Fibroblast of the conjunctiva (primary cell): ENCODE data around the gene ALPK3.

ENCODE experiments used
- DNase-seq: peaks from one replicate; pipeline ENCODE4 v3.0.0-alpha.2; 2010; ENCODE audit warnings: low read depth

The ALPK3 gene

DNA sequence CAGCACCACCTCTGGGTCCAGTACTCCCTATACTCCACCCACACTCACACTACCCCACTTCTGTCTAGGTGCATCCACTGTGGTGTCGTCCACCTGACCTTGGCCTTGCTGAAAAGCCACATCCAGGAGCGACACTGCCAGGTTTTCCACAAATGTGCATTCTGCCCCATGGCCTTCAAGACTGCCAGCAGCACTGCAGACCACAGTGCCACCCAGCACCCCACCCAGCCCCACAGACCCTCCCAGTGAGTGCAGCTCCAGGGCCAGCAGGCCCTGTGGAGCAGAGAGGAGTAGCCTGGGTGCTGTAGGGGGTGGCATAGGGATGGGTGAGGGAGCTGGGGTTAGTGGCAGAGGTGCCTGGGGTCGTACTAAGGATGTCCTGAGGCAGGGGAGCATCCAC is 19.4 kb upstream of the ALPK3 start:
- DNase-seq: no peak

DNA sequence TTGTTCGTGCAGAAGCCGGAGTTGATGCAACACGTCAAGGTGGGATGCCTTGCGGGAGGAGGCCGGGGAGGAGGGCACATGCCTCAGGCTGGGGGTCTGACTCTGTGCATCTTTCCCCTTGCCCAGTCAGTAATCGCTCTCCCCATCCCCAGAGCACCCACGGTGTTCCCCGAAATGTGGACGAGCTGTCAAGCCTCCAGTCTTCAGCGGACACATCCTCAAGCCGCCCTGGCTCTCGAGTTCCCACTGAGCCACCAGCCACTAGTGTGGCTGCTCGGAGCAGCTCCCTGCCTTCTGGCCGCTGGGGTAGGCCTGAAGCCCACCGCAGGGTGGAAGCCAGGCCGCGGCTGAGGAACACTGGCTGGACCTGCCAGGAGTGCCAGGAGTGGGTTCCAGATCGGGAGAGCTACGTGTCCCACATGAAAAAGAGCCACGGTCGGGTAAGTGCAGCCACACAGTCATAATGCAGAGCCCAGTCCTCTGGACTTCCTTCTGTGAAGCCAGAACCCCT is 18.7 kb upstream of the ALPK3 start:
- no peak for DNase-seq

DNA sequence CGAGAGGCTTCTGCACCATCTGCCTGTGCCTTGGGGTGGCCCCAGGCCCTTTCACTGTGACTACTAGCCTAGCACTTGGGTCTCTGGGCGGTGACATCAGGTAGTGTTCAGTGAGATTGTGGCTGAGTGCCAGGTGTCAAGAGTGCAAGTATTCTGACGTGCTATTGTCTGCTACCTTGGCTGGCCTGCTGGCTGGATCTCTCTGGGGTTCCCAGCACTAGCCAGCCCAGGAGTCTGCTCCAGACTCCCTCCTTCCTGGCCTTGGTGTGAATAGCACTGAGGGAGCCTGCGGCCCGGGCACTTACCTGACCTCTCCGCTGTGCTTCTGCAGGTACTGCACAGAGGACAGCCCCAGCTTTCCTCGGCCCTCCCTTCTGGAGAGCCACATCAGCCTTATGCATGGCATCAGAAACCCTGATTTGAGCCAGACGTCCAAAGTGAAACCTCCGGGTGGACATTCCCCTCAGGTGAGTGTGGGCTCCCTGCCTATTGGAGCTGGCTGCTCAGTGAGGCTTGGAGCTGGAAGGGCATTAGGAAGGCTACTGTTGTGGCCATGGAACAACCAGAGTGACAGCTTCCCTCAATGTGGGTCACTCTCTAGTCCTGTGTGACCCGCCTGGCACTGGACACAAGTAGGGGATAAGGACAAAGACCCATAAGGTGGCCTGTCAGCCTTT is 17.5 kb upstream of the ALPK3 start:
- no peak for DNase-seq

DNA sequence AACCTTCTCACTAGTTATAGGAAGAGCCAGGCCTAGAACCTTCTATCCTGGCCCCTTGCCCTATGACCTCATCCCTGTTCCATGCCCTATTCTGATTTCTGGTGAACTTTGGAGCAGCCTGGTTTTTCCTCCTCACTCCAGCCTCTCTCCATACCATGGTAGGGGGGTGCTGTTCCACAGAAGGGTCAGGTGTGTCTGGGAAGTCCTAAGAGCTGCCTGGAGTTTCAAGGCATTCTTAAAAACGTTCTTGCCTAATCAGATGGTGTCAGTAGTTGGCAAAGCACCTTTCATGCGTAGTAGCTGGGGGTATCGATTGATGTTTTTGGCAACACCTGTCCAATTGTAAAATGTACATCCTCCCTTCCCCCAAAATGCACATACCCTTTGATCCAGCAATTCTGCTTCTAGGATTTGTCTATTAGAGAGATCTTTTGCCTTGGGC is 16.8 kb upstream of the ALPK3 start:
- no peak for DNase-seq

DNA sequence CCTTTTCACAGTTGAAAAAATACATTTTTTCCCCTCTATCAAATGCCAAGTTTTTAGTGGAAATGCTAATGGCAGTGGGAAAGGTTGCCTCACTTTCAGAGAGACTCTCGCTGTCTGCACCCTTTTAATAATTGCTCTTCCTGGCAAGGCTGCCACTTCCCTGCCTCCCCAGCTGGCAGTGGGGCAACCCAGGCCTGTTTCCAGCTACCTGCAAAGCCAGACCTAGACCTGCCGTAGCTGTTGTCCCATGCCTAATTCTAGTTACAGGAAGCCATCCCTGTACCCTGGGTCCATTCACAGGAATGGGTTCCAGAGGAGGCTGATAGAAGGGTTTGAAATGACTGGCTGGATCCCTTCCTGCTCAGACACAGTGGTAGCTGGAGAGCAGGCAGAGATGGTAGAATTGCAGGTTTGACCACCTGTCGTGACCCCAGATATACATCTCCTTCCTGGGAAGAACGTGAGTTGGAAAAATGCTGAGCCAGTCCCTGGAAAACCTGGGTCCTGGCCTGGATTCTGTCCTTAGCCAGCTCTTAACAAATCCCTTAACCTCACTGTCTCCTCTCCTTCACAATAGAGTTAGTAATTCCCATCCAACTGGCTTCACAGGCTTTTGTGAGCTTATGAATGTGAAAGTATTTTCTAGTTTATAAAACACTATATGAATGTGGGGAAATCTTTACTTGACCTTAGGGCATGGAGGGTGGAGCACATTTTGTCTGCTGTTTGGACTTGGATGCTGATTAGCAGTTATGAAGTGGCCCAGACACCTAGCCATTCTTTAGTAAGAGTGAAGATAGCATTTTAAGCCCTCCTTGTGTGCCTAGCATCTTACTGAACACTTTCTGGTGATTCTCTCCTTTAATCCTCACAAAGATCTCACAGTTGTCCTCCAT is 12.9 kb upstream of the ALPK3 start:
- no peak for DNase-seq

DNA sequence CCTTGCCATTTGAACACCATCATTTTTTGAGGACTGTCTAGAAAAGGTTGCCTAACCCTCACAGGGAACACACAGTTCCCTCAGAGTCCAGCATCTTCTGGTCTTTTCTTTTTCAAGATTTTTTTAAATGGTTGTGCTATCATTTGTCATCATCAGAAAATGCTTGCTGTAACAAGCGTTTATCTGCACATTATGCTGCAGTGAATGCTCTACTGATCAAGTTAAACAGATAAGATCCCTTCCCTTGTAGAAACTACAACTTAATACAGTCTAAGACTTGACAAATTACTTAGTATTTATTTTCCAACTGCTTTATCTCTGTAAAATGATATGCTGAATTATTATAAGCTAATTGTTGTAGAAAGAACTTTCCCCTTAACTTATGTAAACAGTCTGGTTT is 11.9 kb upstream of the ALPK3 start:
- no peak for DNase-seq

DNA sequence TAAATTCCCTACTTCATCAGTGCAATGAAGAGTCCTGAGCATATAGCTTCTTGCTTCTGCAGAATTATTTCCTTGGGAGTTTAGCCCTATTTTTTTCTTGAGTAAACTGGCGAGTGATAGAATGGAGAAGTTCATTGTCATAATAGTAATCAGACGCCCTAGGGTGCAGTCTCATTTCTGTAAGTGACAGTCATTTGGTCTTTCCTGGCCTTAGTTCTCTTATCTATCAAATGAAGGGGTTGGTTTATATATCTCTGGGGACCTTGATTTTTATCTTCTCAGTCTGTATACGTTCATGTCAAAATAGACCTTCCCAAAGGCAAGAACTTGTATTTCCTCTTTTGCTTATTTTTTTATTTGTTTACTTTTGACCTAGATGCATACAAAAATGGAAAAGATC is 9.9 kb upstream of the ALPK3 start:
- no peak for DNase-seq

DNA sequence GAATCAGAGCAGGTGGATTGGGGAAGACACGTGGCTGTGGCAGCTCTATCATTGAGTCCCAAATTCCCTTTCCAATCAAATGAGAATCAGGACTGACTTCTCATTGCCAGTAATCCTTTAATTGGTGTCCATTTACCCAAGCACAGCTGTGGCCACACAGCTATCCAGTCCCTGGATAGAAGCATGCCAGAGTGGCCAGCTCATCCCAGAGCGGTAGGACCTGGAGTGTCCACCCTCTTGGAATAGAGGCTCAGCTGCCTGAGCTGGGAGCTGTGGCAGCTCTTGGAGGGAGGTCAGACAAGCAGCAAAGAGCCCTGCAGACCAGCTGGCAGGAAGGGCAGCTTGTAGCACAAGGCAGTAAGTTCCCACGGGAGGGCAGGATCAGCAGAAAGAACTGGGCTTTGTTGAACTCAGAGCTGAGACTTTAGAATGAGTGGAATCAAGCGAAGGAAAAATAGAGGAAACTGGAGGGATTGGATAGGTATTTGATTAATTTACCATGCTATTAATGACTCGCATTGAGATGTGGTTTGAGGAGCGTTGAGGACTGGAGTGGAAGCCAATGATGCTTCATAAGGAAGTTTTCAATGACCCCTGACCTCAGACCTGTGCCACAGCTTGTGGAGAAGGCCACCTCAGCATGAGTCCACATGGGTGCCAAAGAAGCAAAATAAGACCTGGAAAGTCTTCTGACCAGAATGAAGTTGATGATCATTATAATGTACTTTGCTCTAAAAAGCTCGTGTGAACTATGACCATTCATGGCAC is 6.9 kb upstream of the ALPK3 start:
- DNase-seq: no peak

DNA sequence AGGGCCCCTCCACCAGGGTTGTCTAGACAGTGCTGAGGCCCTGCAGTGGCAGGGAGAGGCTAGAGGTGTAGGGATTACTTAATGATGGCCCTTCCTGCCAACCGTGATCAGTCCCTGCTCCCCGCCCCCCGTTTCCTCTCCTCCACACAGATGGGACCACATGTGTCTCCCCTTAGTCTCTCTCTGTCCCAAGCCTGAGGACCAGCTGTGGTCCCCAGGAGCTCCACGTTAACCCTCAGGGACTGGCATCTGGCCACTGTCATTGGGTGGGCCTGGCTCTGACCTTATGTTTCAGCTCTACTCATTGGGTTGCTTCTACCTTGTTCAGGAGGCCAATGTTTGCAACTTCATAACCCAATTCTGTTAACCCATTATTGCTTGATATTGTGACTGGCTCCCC is 6.0 kb upstream of the ALPK3 start:
- no peak for DNase-seq

DNA sequence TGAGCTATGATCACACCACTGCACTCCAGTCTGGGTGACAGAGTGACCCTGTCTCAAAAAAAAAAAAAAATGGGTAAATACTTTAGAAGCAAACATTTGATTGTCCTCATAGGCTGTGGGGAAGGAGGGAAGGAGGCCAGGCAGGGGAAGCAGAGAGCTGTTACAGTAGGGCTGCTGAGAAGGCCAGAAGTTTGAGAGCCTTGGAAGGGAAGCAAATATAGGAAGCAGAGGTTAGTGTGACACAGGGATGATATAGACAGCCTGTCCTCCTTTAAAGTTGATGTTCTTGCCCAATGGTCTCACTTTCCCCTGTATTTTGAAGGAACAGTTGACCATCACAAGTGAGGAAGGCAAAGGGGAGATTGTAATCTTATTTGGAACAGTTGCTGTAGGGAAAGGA is 5.3 kb upstream of the ALPK3 start:
- no peak for DNase-seq

DNA sequence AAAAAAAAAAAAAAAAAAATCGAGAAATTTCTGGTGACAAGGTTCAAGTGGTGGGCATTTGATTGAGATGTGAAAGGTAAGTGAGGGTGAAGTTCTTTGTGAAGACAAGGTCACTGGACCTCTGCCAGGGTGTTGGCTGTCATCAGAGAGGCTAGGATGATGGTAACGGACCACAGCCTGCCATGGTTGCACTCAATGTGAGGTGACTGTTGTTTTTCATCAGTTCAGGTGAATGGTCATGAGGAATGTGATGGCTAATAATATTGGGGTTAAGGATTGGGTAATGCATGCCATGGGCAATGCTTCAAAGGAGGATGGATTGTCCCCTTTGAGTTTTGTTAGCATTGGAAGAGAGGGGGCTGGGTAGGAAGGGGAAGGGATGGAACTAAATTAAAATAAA is 4.3 kb upstream of the ALPK3 start:
- DNase-seq: no peak

DNA sequence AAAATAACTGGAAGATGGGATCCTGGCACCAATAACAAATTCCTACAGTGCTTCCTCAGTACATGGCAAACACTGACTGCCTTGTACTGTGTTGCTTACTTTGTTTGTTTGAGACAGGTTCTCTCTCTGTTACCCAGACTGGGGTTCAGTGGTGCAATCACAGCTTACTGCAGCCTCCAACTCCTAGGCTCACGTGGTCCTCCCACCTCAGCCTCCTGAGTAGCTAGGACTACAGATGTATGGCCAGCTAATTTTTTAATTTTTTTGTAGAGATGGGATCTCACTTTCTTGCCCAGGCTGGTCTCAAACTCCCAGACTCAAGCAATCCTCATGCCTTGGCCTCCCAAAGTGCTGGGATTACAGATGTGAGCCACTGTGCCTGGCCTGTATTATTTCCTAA is 3.7 kb upstream of the ALPK3 start:
- no peak for DNase-seq

DNA sequence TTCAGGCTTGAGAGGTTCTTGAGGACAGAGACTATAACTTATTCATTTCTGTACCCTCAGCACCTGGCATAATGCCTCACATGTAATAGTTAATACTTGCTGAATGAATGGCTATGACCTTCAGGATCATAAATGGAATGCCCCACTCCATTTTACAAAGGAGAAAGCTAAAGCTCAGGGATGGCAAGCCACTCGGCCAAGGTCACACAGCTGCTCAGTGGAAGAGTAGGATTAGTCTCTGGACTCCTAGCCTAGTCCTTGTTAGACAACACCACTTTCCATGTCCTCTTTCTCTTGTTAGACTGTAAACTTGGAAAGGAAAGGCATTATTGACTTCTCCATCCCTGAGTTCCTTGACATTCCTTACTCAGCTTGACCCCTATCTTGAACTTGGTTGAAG is 3.2 kb upstream of the ALPK3 start:
- DNase-seq: no peak

DNA sequence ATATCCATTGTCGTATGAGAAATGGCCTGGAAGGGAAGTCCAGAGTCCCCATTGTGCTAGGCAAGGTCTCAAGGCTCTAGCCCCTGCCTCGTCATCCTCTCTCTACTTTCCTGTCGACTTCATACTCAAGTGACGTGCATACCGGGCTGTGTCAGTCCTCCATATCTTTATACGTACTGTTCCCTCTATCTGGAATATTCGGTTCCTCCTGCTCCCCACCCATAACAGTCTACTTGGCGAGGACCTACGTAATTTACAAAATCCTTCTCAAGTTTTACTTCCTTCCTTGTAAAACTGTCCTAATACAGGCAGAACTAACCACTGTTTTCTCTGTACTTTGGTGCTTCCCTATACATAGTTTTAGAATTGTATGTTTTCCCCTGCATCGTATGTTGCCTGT is 2.2 kb upstream of the ALPK3 start:
- no peak for DNase-seq

DNA sequence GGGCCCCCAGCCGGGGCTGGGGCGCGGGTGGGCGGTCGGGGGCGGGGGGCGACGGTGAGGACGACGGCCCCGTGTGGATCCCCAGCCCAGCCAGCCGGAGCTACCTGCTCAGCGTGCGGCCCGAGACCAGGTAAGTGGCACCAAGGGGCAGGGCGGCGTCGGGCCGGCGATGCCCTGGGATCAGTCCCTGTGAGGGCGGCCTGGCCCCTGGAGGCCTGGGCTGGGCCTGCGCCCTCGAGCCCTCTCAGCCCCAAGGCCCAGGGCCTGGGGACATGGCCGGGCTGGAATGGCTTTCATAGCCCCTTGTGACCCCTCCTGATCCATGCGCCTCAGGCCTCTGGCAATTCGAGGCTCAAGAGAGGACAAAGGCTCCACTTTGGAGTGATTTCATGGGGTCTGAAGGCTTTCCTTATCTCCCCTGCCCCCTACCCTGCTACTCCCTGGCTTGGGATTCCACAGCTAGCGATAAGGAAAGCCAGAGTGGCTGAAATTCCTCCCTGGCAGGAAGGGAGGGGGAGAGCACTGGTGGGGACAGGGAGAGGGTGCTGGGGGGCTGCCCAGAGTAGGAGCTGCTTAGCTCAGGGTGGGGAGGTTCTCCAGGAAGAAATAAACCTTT is 418 bp downstream of the ALPK3 start:
- DNase-seq: no peak

DNA sequence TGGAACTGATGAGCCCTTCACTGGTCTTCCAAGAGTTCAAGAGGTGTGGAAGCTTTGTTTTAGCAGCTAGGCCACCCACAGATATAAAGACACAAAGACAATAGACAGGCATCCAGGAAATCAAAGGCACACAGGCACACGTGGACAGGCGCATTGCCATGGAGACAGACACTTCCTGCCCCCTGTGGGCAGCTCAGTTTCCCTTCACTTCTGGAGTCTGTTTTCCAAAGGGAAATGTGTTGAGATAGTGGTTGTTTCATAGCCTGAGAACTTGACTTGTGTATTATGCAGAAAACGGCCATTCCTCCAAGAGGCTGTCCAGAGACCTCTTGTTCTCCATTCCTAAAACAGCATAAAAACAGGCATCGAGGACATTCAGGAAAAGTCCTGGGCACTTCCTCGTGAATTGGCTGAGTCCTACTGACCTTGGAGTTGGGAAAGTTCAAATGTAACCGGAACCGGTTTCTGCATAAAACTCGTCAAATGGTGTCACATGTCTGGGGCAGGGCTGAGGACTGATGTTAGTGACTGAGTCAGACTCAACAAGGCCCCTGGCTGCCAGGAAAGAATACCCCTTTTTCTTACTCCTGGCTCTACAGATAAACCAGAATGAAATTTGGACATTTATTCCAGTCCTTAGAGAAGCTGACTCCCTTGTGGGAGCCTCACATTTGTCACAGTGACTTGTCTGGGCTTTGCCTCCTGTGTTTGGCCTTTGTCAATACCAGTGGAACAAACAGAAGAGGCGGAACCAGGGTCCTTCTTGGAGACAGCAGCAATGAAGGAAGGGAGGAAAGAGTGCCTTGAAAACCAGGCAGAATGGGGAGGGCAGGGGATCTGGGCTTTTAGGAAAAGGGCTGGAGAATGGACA is 1.3 kb downstream of the ALPK3 start:
- DNase-seq: no peak

DNA sequence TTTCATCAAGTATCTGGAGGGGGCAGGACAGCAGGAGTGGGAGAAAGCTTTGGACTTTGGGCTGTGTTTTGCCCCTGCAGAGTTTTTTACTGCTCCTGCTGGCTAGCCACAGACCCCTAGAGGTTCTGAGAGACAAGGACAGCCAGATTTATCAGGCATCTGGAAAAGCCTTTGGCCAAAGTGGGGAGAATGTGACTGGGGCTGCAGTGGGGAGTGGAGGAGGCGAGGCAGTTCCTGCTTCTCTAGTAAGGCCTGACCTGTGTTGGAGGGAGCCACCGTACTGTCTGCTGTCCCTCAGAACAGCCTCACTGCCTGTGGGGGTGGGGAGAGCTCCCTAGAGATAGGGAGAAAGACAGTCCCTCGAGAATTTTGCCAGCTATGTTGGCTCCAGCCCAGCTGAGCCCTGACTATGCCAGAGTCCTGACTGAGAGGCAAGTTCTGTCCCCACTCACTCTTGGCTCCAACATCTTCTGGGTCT is 2.2 kb downstream of the ALPK3 start:
- no peak for DNase-seq

DNA sequence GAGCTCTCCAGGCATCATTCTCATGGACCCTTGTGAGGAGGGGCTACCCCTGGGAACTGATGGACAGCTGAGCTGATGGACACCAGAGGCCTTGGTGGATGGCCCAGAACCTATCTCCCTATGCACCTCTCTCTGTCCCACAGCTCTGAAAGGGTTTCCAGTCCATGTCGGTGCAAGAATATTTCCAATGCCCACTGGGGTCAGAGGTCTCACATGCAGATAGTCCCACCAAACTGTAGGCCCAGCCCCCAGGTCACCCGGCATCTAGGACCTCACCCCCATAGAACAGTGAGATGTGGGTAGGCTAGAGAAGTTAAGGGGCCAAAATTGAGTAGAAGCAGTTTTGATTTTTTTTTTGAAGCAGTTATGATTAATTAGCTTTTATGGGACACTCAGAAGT is 2.6 kb downstream of the ALPK3 start:
- no peak for DNase-seq

DNA sequence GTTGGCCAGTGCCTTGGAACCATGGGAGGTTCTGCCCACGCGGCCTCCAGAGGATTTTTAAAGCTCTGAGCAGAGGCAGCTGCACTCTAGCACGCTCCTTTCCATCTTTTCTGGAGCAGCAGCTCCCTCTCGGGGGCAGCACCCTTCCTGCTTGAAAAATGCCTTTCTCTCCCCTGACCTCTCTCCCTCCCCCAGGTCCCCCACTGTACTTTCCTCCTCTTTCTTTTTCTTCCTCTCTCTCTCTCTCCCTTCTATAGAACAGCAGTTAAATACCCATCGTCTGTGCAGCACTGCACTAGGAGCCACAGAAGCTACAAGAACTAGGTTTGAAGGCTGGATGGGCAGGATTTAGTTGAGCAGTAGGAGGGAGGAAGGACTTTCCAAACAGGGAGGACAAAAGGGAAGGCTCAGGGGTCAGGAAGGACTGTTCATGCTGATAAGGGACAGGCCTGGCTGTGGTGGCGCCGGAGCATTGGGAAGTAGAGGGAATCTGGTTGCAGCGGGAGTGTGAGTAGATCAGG is 4.4 kb downstream of the ALPK3 start:
- no peak for DNase-seq

DNA sequence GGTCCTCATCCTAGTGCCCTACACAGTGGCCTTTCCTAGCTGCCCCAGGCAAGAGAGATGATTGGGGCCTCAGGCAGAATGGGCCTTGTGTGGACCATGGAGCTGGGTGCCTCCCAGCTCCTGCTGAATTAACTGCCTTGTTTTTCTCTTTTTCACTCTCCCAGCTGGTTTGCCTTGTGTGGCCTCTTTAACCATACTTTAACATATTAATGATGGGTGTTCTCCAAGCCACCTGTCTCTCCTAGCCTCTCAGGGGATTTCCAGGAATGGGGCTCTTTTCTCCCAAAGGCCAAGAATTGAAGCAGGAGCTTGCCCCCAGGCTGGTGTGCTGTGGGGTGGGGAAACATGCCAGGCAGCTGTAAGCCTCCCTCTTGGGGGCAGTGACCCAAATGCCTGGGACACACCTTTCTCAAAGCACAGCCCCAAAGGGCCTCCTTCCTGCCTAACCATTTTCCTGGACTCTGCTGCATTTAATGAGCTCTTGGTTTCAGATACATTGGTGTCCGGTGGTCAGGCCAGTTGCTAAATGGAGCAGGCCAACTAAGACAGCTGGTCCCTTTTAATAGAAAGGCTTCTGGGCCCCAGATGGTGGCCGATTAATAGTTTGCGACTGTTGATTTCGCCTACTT is 5.6 kb downstream of the ALPK3 start:
- no peak for DNase-seq
